EL (cell line): ENCODE measurements around the gene COG7.
"Not testable (repeated sequence)": the region's sequence is repeated elsewhere in the genome, so short reads cannot be mapped to it uniquely, and the experiment has no call there.

Experiments used
- DNase-seq: peaks from one replicate; pipeline ENCODE4 v3.0.0-alpha.2; 2016

COG7 gene

GRCh38 chr16:23469814-23470213 is 16.8 kb upstream of the COG7 start:
- peak; percentile 27 for DNase-seq

- peak; percentile 81 for DNase-seq
Measured at GRCh38 chr16:23466162-23466885, 13.3 kb upstream of the COG7 start.

- DNase-seq: no peak
Measured at GRCh38 chr16:23465179-23465578, 12.2 kb upstream of the COG7 start.

GRCh38 chr16:23464196-23464595 is 11.2 kb upstream of the COG7 start:
- DNase-seq: no peak

- not testable (repeated sequence) for DNase-seq
Measured at GRCh38 chr16:23462994-23463393, 10.0 kb upstream of the COG7 start.

GRCh38 chr16:23453338-23454052 is 506 bp upstream of the COG7 start:
- DNase-seq: no peak

GRCh38 chr16:23452221-23452571 is 793 bp downstream of the COG7 start:
- DNase-seq: no peak

- DNase-seq: no peak
Measured at GRCh38 chr16:23448392-23448791, 4.6 kb downstream of the COG7 start.

GRCh38 chr16:23437542-23437941 is 15.4 kb downstream of the COG7 start:
- DNase-seq: not testable (repeated sequence)

- DNase-seq: no peak
Measured at GRCh38 chr16:23436951-23437350, 16.0 kb downstream of the COG7 start.

GRCh38 chr16:23435500-23435899 is 17.5 kb downstream of the COG7 start:
- DNase-seq: peak; percentile 60

- DNase-seq: peak; percentile 62
Measured at GRCh38 chr16:23434380-23434779, 18.6 kb downstream of the COG7 start.

GRCh38 chr16:23433261-23433920 is 19.6 kb downstream of the COG7 start:
- DNase-seq: no peak

GRCh38 chr16:23432176-23433128 is 20.5 kb downstream of the COG7 start:
- DNase-seq: peak; percentile 10

GRCh38 chr16:23428351-23428750 is 24.6 kb downstream of the COG7 start:
- DNase-seq: no peak

GRCh38 chr16:23424292-23424958 is 28.6 kb downstream of the COG7 start:
- no peak for DNase-seq

GRCh38 chr16:23423496-23424049 is 29.4 kb downstream of the COG7 start:
- DNase-seq: peak; percentile 96

GRCh38 chr16:23420011-23420410 is 33.0 kb downstream of the COG7 start:
- DNase-seq: peak; percentile 80

GRCh38 chr16:23416816-23417215 is 36.2 kb downstream of the COG7 start:
- no peak for DNase-seq

GRCh38 chr16:23414731-23415130 is 38.3 kb downstream of the COG7 start:
- DNase-seq: no peak

GRCh38 chr16:23410176-23410575 is 42.8 kb downstream of the COG7 start:
- DNase-seq: peak; percentile 62

GRCh38 chr16:23409522-23409921 is 43.5 kb downstream of the COG7 start:
- no peak for DNase-seq
